NCI-H2196 treated with DMSO at 0.1 percent for 48 hours (cell line): ENCODE measurements around the gene TBC1D5.

Experiments
- DNase-seq: peaks from one replicate; lab custom pipeline; 2025; ENCODE audit not compliant: unreplicated experiment; lab: John Stamatoyannopoulos, UW

The TBC1D5 gene

DNA sequence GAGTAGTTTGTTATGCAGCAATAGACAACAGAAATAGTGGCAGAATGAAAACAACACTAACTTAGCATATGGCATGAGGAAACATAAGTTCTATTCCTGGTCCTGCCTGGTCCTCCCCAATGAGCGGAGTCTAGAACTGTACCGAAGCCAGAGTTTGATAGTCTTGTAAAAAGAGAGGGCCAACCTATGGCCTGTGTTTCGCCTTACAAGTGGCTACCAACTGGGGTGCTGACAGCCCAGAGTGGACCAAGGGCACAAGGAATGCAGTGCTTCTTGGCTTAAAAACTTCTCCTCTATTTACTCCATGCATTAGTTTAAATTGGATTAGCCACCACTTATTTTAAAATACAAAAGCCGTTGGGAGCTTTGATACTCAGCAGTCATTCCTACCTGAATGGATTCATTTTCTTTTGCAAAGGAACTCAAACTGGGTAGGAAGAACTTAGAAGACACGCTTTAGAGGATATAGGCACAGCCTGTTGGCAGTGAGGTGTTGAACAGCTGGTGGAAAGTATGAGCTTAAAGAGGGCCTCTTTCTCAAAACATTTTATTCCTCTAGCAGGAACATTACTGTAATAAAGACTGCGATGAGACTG, 554.7 kb downstream of the TBC1D5 start:
- no peak for DNase-seq

DNA sequence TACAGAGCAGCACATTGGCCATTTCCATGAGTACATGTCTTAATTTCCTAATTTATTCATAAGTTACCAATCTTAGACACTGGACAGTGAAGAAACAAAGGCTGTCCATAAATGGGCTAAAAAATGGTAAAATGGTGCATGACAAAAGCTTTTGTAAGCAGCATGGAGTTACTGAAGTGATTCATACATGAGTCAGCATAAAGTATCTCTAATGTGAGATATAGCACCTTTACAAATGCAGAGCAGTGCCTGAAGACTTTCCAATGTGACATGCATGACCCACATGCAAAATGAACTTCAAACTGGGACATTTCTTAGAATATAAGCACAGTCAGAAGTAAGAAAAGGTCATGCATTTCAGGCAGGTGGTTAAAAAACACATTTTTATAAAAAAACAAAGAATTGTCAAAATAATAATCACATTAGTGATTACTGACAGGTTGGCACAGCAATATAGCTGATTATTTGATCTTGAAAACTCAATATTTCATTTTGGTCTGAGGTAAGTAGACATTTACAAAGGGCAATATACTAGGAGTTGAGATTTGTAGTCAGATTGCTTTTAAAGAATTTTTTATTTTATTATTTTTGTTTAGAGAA, 558.4 kb downstream of the TBC1D5 start:
- DNase-seq, result no peak

DNA sequence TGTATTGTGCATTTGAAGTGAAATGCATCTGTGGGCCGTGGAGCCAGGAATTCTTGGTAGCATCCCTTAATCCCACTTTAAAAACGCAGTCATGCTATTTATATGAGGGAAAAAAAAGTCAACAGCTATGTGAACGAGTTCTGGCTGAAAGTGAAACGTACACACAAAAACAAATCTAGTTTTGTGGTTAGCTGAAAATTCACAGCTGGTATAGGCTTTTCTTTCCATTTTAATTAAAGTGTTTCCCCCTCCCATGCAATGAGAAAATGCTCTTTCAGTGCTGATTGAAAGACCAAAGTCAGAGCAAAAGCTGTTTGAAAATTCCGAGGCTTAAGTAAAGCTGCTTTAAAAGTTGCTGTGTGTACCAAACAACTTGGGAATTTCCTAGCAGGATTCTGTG, 560.3 kb downstream of the TBC1D5 start:
- no peak for DNase-seq

DNA sequence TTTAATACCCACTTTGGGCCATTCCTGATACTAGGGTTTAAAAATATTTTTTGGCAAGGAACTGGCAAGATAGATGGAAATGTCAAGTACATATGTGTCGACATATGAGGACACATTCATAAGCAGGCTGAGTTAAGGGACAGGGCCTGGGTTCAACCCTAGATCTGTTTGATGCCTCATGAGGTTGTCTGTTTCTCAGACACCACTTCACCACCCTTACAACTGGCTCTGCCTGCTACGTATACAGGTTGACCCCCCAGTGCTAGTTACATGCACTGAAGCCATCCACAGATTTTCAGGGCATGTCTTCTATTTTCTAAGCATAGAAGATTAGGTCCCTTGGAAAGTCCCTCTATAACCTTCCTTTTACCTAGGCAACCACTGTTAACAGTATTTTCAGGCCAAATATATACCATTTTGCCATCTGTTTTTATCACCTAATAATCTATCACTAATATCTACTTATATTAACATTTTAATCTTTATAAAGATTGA, 561.0 kb downstream of the TBC1D5 start:
- DNase-seq, result no peak

DNA sequence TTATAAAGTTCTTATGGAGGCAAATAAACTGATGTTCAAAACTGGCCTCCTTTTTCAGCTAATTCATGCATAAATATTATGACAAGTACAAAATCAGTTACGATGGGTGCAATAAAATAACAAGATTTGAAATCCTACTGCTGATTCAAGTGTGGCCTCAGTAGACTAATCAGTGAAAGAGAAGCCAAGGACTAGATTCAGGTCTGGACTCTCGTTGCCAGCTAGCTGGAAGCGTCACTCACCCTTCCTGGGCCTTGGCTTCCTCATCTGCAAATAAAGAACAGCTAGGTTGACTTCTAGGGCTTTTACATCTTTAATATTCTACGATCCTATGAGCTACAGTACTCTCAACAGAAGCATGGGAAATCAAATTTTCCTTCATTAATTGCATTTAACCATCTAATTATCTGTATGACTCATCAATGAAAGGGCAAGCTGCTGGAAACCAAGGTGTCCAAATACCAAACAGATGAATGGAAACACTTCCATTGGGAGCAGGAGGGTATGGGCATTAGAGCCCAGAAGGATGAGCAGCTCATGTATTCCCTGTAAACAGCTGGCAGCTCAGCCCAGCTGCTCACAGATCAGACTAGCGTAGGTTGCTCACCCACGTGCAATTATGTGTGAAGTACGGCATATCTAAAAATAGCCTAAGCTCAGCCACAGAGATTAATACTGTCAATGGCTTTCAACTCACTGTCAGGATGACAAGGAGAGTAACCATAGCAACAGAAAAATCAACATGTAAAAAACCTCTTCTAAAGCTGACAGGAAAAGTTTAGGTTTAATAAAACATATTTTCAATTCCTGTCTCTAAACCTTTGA, 562.8 kb downstream of the TBC1D5 start:
- no peak for DNase-seq

DNA sequence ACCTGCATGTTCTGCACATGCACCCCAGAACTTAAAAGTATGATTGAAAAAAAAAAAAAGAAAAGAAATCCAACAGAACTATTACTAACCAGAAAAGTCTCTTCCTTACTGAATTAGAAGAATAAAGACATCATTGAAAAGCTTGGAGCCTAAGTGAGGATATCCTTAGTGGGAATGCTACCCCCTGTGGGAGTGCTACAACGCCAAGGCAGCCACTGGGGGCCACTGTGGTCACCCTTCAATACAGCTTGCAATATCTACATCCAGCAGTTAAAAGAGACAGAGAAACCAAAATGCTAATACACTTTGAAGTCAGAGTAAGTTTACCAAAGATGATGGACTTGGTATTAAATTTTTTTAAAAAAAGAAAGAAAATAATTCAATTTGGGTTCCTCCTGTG, 565.7 kb downstream of the TBC1D5 start:
- DNase-seq, result no peak

DNA sequence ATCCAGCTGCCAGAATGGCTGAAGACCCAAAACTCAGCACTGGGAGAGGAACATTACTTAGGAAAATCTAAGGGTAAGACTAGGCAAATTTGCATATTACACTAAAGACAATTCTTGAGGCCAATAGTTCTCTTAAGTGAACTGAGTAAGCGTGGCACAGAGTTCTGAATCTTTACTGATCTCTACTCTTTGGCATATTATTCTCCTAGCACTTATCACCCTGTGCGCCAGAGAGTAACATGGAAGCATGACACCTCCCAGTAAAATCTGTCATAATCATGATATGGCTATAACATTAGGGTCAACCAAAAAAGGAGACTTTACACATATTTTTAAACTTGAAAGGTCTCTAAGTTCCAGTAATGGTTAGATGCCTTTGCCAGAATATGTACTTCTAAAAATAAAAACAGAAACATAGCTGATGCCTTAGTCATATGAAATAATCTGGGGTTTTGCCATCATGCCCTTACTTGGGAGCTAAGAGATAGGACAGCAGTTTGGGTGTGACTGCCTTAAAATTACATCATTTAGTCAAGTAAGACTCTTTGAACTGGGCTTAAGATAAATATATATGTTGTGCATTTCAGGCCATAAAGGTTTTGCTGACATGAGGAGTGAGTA, 567.1 kb downstream of the TBC1D5 start:
- no peak for DNase-seq

DNA sequence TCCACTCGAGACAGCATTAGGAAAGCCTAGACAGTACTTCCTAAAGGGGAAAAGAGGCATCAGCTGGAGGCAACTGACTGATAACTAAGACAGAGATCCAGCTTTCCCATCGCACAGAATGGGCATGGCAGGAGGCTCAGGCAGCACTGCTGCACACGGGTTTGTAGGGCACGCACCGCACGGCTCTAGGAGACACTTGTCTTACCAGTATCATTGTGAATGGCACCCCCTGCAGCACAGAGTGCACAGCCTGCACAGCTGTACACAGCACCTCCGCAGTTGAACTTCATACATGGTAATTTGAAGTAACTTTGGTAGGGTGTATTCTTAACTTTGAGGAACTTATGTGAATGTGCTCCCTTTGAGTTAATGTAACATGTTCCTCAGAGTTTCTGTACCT, 576.1 kb downstream of the TBC1D5 start:
- DNase-seq, result no peak

DNA sequence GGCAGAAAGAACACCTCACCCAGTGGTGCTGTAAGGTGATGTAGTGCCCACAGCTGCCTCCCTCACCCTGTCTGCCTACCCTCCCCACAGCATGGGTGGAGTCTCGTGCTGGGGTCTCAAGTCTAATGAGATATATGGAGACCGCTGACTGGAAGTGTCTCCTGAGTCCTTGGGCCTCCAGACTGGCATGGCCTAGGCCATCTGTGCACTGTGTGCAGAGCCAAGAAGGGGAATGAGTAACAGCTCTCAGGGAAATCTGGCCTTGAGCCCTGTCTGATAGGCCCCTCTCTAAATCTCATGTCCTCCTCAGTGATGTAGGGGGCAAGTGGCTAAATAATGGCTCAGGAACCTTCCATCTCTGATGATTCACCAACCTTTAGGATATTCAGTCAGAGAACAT, 580.3 kb downstream of the TBC1D5 start:
- no peak for DNase-seq

DNA sequence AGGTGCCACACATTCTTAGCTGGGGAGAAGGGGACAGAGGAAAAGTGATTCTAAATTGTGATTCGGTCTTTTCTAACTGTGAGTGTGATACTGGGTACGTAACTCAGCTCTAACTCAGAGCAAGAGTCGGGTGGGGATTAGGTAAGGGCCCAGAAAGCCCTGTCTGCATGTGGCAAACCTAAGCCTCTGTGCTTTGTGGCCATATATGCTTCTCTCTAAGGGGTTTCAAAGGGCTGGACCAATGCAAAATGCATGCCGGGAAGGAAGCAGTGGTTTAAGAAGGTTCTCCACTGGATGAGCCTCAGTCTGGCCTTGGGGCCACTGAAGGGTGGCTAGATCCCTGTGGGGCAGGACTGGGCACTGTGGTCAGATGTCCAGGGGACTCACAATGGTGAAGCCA, 581.8 kb downstream of the TBC1D5 start:
- no peak for DNase-seq

DNA sequence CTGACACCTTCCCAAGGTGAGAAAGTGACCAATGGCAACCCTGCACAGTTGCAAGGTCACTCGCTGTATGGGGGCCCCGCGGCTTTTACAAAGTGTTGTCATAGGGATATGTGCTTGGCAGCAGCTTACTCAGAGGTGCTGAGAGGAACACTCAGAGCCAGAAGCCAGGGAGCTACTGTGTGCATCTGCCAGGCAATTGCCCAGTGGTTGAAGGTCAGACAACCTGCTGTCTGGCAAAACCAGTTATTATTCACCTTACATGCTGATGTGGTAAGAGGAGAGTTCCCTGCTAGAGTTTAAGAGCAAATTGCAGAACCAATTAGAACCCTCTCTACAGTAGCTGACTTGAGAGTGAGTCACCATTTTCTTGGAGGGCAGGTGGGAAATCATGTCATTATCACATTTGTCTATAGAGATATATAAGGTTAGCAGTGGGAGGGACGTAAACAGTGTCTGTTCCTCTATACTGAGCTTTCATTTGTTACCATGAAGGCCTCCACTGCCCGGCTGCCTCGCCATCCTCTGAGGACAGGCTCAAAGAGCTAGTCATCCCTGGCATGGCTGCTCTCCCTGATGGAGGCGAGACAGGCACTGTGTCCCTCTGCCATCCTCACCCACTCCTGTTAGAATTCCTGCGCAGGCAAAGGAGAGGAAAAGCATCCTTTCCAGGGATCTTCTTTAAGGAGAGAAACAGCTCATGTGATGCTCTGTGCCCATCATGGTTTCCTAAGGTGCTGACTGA, 583.3 kb downstream of the TBC1D5 start:
- DNase-seq, result no peak

DNA sequence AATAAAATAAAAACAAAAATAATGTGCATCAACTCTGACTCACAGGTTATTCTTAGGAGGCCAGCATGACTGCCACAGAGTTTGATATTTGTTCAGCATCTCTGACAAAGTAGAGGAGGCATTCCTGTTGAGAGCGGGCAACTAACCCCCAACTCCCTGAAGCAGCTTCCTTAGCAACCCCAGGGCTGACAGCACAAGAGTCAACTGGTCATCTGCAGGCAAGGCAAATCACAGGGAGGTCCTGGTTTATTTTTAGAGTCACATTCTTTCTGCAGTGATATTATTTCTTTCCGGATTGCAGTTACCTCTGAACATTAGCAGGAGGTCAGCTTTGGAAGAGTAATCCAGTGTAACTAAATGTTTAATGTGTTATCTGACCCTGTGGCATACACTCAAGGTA, 584.7 kb downstream of the TBC1D5 start:
- no peak for DNase-seq

DNA sequence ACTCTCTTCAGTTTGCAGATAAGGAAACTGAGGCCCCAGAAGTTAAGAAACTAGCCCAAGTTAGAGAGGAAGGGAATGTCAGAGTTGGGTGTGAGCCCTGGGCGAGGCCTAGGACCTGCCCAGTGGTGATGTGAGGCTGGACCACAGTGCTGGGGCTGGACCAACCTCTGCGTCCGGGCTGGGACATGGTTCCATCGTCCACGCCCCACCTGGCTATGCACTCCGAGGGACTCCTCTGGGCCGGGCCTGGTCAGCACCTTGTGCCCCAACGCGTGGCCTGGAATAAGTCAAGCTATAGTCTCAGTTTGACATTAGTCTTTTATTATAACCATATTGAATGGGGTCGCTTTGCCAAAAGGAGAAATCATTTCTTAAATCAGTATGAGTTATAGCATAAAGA, 585.6 kb downstream of the TBC1D5 start:
- DNase-seq, result no peak

DNA sequence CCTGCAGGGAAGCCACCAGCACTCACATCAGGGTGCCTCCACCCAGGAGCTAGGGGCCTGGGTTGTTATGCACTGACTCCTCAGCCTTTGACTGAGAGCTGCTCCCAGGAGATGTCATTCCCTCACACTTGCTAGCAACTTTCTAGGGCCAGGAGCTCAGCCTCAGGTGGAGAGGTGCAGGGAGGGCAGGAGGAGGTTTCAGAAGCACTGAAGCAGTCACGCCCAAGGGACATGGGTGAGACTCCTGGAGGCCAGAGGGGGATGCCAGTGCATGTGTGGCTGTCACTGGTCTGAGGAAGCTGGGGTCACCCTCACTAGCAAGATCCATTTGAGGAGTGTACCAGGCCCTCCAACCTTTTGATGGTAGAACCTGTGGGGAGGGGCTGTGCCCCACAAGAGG, 586.5 kb downstream of the TBC1D5 start:
- no peak for DNase-seq

DNA sequence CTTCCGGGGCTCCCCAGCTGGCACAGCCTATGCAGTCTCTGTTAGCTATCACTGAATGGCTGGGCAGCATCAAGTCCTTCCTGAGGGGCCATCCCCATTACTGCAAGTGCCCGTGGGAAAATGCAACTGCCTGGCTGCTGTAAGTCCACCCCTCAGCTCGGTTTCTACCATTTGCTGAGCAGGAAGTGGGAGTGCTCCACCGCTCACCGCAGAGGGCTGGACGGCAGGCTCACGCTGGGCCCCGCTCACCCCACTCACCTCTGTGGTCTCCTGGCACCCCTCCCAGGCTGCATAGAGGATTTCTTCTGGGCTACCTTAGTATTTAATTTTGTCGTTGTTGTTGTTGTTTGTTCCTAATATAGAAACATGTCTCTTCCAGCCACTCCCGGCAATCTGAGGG, 587.5 kb downstream of the TBC1D5 start:
- DNase-seq, result no peak

DNA sequence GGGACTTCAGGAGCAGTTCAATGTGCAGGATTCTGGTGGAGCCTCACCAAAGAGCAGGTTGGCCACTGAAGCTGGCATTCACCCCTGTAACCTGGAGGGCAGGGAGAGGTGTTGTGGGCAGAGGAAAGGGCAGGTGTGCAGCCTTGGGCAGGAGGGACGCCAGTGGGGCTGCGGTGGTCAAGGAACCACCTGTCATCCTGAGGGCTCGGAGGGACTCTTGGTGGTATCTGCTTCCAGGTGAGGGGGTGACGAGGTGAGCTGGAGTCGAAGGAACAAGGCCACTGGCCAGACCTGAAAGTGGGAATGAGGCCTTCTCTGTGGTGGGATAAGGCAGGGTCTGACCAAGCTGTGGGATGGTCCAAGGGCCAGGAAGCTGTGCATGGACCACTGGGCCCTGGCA, 588.2 kb downstream of the TBC1D5 start:
- DNase-seq, result no peak

DNA sequence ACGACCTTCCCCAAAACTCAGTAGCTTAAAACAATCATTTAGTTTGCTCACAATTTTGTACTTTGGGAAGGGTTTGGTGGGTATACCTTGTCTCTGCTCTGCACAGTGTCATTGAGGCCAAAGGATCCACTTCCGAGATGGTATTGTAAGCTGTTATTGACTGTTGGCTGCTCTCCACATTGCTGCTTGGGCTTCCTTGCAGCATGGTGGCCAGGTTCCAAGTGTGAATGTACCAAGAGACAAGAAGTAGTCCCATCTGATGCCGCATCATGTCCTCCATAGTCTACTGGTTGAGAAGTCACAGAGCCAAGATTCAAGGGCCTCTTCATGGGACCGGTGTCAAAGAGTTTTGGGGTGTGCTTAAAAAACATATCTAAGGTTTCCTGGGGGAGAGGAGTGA, 589.2 kb downstream of the TBC1D5 start:
- DNase-seq, result no peak

DNA sequence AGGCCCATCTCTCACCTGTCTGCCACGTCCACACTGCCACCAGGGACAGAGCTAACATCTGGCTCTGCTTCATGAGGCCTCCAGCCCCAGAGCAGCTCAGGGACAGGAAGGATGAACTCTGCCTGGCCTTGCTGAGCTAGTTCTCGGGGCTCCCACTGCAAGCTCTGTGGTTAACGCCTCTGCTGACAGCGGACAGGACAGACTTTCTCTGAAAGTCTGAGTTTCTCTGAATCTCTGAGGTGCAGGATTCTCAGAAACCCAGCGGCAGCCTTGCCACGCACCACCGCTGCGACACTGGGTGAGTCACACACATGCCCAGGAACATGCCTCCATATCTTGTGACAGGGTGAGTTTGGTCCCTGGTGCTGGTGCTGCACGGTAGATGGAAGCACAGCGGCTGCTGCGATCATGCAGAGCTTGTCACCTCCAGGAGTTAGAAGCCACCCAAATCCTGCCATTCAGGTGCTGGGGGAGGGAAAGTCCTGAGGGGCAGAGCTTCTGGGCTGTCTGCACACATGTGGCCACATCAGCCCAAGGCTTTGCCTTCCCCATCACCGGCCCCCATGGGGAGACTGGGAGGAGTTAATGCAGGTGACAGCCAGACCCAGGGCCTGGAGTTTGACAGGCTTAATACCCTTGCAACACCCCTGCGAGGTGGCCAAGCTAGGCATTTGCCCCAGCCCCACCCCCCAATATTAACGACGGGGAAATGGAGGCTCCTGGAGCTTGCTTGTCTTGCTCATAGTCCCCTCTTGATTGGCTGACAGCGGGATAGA, 590.6 kb downstream of the TBC1D5 start:
- DNase-seq, result no peak

DNA sequence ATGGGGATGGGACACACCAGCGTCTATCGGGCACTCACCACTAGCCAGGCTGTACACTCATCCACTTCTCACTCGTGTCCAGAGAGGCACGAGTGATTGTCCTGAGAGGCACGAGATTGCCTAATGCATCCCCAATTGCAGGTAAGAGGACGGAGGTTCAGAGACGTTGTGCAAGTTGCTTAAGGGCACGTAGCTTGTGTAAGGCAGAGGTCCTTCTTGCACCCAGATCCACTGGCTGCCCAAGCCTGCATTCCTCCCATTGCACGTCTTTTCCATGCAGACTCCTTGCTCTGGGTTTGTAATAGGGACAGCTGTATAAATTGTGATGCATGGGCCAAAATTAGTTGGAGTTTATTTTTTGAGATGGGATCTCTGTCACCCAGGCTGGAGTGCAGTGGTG, 593.4 kb downstream of the TBC1D5 start:
- no peak for DNase-seq

DNA sequence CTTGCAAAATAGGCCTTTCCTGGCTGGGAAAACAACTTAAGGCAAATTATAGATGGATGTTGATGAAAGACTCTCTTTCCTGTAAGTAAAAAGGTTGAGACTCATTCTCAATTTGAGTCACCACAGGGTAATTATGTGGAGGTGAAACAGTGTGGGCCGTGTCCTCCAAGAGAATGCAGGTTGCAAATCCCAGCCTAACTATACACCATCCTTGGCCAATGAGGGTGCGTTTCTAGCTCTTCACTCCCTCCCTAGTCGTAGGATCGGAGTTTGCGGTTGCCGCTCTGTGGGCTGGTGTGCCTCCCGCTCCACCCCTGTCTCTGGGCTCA, 597.8 kb downstream of the TBC1D5 start:
- no peak for DNase-seq
